Stomach (tissue), 4 donors: ENCODE results near the gene PAX2.

ENCODE experiments used
- EP300 ChIP-seq: sonication (generic); formaldehyde crosslinking; IDR thresholded peaks from one replicate; pipeline ENCODE4 v1.6.1; 2017; ENCODE audit warnings: antibody characterized with exemption
- POLR2A ChIP-seq, 4 donors: fragments of 450-650 bp; IDR thresholded peaks; one replicate each; pipeline ENCODE4 v1.6.1; 2016; ENCODE audit warnings: antibody characterized with exemption in 4 of 4, control low read depth in 2 of 4, mild to moderate bottlenecking in 1 of 4, moderate library complexity in 1 of 4
- POLR2AphosphoS5 ChIP-seq, 3 donors: sonication (generic); formaldehyde crosslinking; IDR thresholded peaks; one replicate each; pipeline ENCODE4 v1.6.1; 2016; ENCODE audit warnings: antibody characterized with exemption in 3 of 3
- TF ChIP-seq, protein P1 (sequence below), 7 experiments: fragments of 450-650 bp in 4 of 7; fragments of 200-600 bp in 3 of 7; sonication (generic) in 3 of 7; IDR thresholded peaks; one replicate each; pipeline ENCODE4 v1.5.1; 2016 to 2019; ENCODE audit warnings: antibody characterized with exemption in 7 of 7, control low read depth in 2 of 7, mild to moderate bottlenecking in 1 of 7

- TF ChIP-seq, protein P1, sequence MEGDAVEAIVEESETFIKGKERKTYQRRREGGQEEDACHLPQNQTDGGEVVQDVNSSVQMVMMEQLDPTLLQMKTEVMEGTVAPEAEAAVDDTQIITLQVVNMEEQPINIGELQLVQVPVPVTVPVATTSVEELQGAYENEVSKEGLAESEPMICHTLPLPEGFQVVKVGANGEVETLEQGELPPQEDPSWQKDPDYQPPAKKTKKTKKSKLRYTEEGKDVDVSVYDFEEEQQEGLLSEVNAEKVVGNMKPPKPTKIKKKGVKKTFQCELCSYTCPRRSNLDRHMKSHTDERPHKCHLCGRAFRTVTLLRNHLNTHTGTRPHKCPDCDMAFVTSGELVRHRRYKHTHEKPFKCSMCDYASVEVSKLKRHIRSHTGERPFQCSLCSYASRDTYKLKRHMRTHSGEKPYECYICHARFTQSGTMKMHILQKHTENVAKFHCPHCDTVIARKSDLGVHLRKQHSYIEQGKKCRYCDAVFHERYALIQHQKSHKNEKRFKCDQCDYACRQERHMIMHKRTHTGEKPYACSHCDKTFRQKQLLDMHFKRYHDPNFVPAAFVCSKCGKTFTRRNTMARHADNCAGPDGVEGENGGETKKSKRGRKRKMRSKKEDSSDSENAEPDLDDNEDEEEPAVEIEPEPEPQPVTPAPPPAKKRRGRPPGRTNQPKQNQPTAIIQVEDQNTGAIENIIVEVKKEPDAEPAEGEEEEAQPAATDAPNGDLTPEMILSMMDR (IDR thresholded peaks at IDR 0.05) = no peak
- TF ChIP-seq POLR2AphosphoS5 (IDR thresholded peaks at IDR 0.05) (no peak), POLR2A (IDR thresholded peaks at IDR 0.05) (no peak), EP300 (no peak)
Measured at GRCh38 chr10:100707261-100707848, 38.0 kb upstream of the PAX2 start.
